ENCODE measurements around the gene RNF157. TPM values are rescaled to one million over a fixed set of nuclear protein-coding genes. Genes with fewer than 3 reads are reported as not detected.

RNF157 gene
- total and polyA plus RNA-seq, 8 donors, result 0.95 to 41.4 (median 4.5) TPM

- H3K4me3 ChIP-seq, result no peak overlapping the region
- 98 to 100% (median 100%) methylated on average over 1 of the region's 1 CpG for WGBS, 5 donors
- intact Hi-C loops (cut with DNase I; ENCODE audit: low total_unique reads), result no loop called here
- H3K36me3 ChIP-seq, result no peaks in the 10 kb centered on the region
- no peak for DNase-seq
- H3K9me3 ChIP-seq, result no peaks in the 10 kb centered on the region
- H3K27me3 ChIP-seq, result no peaks in the 10 kb centered on the region
- no peak overlapping the region for H3K27ac ChIP-seq
- H3K4me1 ChIP-seq, result no peaks in the 10 kb centered on the region
- TF ChIP-seq POLR2AphosphoS5 (IDR thresholded peaks at IDR 0.05) (no peak), CTCF (IDR thresholded peaks at IDR 0.05) (no peak), EP300 (IDR thresholded peaks at IDR 0.05) (no peak), POLR2A (IDR thresholded peaks at IDR 0.05) (no peak)
Measured at GRCh38 chr17:76223802-76224201, 16.5 kb downstream of the RNF157 start.

- DNase-seq, result no peak
- H3K4me3 ChIP-seq, result no peak overlapping the region
- intact Hi-C loops (cut with DNase I; ENCODE audit: low total_unique reads), result no loop called here
- H3K9me3 ChIP-seq, result no peaks in the 10 kb centered on the region
- WGBS, 5 donors, result 90 to 94% (median 92%) methylated on average over 7 of the region's 7 CpGs
- no peaks in the 10 kb centered on the region for H3K36me3 ChIP-seq
- no peaks in the 10 kb centered on the region for H3K27me3 ChIP-seq
- H3K27ac ChIP-seq, result no peak overlapping the region
- TF ChIP-seq EP300 (IDR thresholded peaks at IDR 0.05) (no peak), POLR2A (IDR thresholded peaks at IDR 0.05) (no peak), POLR2AphosphoS5 (IDR thresholded peaks at IDR 0.05) (no peak), CTCF (IDR thresholded peaks at IDR 0.05) (no peak)
- H3K4me1 ChIP-seq, result no peaks in the 10 kb centered on the region
Measured at GRCh38 chr17:76219670-76220383, 20.5 kb downstream of the RNF157 start.

- Histone ChIP-seq H3K36me3 (no peaks in the 10 kb centered on the region), H3K27ac (no peak overlapping the region), H3K4me1 (no peaks in the 10 kb centered on the region), H3K9me3 (no peaks in the 10 kb centered on the region), H3K4me3 (no peak overlapping the region), H3K27me3 (no peaks in the 10 kb centered on the region)
- 90 to 98% (median 95%) methylated on average over 3 of the region's 3 CpGs for WGBS, 5 donors
- no peak for TF ChIP-seq POLR2AphosphoS5 (IDR thresholded peaks at IDR 0.05)
- TF ChIP-seq POLR2A (IDR thresholded peaks at IDR 0.05), result no peak
- no peak for TF ChIP-seq CTCF (IDR thresholded peaks at IDR 0.05)
- TF ChIP-seq EP300 (IDR thresholded peaks at IDR 0.05), result no peak
- DNase-seq, result no peak
- intact Hi-C loops (cut with DNase I; ENCODE audit: low total_unique reads), result no loop called here
Measured at GRCh38 chr17:76217081-76217480, 23.2 kb downstream of the RNF157 start.

- 77 to 91% (median 83%) methylated on average over 2 of the region's 2 CpGs for WGBS, 5 donors
- Histone ChIP-seq H3K9me3 (no peaks in the 10 kb centered on the region), H3K27ac (no peak overlapping the region), H3K4me3 (no peak overlapping the region), H3K4me1 (no peaks in the 10 kb centered on the region), H3K27me3 (no peaks in the 10 kb centered on the region), H3K36me3 (no peaks in the 10 kb centered on the region)
- no peak for TF ChIP-seq POLR2A (IDR thresholded peaks at IDR 0.05)
- TF ChIP-seq POLR2AphosphoS5 (IDR thresholded peaks at IDR 0.05), result no peak
- no peak for TF ChIP-seq EP300 (IDR thresholded peaks at IDR 0.05)
- no peak for TF ChIP-seq CTCF (IDR thresholded peaks at IDR 0.05)
- no peak for DNase-seq
- intact Hi-C loops (cut with DNase I; ENCODE audit: low total_unique reads), result no loop called here
Measured at GRCh38 chr17:76213491-76213890, 26.8 kb downstream of the RNF157 start.
